ENCODE measurements around the gene TPST2.

DNA sequence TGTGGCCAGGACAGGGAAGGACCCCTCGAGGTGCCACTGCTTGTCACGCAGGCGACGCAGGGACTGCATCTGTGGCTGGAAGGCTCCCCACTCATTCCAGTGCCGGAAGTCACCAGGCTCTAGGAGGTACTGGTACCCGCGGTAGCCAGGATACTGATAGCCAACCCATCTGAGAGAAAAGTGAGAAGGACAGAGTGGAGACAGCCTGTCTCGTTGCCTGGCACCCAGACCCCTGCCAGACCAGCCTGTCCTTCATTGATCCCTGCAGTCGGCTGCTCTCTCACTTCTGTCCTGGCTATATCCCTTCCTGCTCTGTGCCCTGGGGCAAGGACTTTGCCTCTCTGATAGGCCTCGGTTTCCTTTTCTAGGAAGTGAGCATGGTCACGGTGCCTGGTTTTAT, 9.6 kb upstream of the TPST2 start:
- TF ChIP-seq, protein P1, sequence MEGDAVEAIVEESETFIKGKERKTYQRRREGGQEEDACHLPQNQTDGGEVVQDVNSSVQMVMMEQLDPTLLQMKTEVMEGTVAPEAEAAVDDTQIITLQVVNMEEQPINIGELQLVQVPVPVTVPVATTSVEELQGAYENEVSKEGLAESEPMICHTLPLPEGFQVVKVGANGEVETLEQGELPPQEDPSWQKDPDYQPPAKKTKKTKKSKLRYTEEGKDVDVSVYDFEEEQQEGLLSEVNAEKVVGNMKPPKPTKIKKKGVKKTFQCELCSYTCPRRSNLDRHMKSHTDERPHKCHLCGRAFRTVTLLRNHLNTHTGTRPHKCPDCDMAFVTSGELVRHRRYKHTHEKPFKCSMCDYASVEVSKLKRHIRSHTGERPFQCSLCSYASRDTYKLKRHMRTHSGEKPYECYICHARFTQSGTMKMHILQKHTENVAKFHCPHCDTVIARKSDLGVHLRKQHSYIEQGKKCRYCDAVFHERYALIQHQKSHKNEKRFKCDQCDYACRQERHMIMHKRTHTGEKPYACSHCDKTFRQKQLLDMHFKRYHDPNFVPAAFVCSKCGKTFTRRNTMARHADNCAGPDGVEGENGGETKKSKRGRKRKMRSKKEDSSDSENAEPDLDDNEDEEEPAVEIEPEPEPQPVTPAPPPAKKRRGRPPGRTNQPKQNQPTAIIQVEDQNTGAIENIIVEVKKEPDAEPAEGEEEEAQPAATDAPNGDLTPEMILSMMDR (IDR thresholded peaks at IDR 0.05 in 4 of 5, conservative IDR thresholded peaks at IDR 0.05 in 1 of 5): no peak
- TF ChIP-seq POLR2A (IDR thresholded peaks at IDR 0.05): no peak
